SU-DHL-6 (cell line): ENCODE data around the gene CDC42BPA.

Experiments used
- H2AFZ ChIP-seq: fragments of 200-600 bp; sonication (generic); 2 replicates; pipeline ENCODE4 v1.6.1; 2014; ENCODE audit warnings: low read depth, mild to moderate bottlenecking, moderate library complexity, mixed read lengths, antibody characterized with exemption, low read length; ENCODE audit not compliant: severe bottlenecking
- H3F3A ChIP-seq: fragments of 200-600 bp; shearing (Covaris generic); 2 replicates; pipeline ENCODE4 v1.6.0; 2016; ENCODE audit warnings: antibody characterized with exemption, mild to moderate bottlenecking; ENCODE audit not compliant: insufficient read depth
- H3K27ac ChIP-seq: fragments of 200-600 bp; sonication (generic); 2 replicates; pipeline ENCODE4 v1.5.1; 2016; ENCODE audit warnings: low read depth, mild to moderate bottlenecking, low read length, moderate library complexity, mixed read lengths
- H3K27me3 ChIP-seq: fragments of 200-600 bp; sonication (generic), shearing (Covaris generic); 2 replicates; pipeline ENCODE4 v1.6.0; 2014; ENCODE audit warnings: mild to moderate bottlenecking, low read length
- H3K36me3 ChIP-seq: fragments of 200-600 bp; sonication (generic); 2 replicates; pipeline ENCODE4 v1.6.1; 2014; ENCODE audit warnings: mild to moderate bottlenecking, low read length, mixed read lengths
- H3K4me2 ChIP-seq: fragments of 300-600, 200-600 bp; shearing (Covaris generic), sonication (generic); 2 replicates; pipeline ENCODE4 v1.6.0; 2014; ENCODE audit warnings: low read length, low read depth, mild to moderate bottlenecking; ENCODE audit not compliant: poor library complexity, severe bottlenecking
- H3K4me3 ChIP-seq: fragments of 200-600 bp; sonication (generic); 2 replicates; pipeline ENCODE4 v1.5.1; 2014; ENCODE audit warnings: antibody characterized with exemption, low read length, mild to moderate bottlenecking, mixed read lengths; ENCODE audit not compliant: insufficient read depth, poor library complexity, severe bottlenecking
- H3K79me2 ChIP-seq: fragments of 200-600 bp; sonication (generic); 2 replicates; pipeline ENCODE4 v1.6.1; 2014; ENCODE audit warnings: mild to moderate bottlenecking, low read length, moderate library complexity; ENCODE audit not compliant: insufficient read depth
- H3K9ac ChIP-seq: fragments of 200-600 bp; sonication (generic); 2 replicates; pipeline ENCODE4 v1.7.0; 2014; ENCODE audit warnings: mild to moderate bottlenecking, low read length
- H3K9me2 ChIP-seq: fragments of 200-600 bp; sonication (generic); replicated peaks from 2 replicates; pipeline ENCODE4 v1.6.1; 2014; ENCODE audit warnings: low read length; ENCODE audit not compliant: insufficient read depth
- H3K9me3 ChIP-seq: fragments of 200-600 bp; sonication (generic); 2 replicates; pipeline ENCODE4 v1.6.1; 2014; ENCODE audit warnings: low read length, mixed read lengths; ENCODE audit not compliant: insufficient read depth
- H4K20me1 ChIP-seq: fragments of 200-600 bp; sonication (generic); 2 replicates; pipeline ENCODE4 v1.6.1; 2014; ENCODE audit warnings: low read depth, mild to moderate bottlenecking, antibody characterized with exemption, low read length, moderate library complexity, mixed read lengths
- EZH2phosphoT487 ChIP-seq: fragments of 200-600 bp; sonication (generic), shearing (Covaris generic); conservative IDR thresholded peaks from 2 replicates; pipeline ENCODE4 v1.6.1; 2018; ENCODE audit warnings: mild to moderate bottlenecking, antibody characterized with exemption, low read length, moderate library complexity, mixed read lengths
- TF ChIP-seq, protein P1 (sequence below): fragments of 200-600 bp; sonication (generic); IDR thresholded peaks from one replicate; pipeline ENCODE4 v1.5.1; 2017; ENCODE audit warnings: antibody characterized with exemption, mild to moderate bottlenecking, low read length, moderate library complexity; ENCODE audit not compliant: insufficient read depth, poor library complexity, severe bottlenecking

The CDC42BPA gene

DNA sequence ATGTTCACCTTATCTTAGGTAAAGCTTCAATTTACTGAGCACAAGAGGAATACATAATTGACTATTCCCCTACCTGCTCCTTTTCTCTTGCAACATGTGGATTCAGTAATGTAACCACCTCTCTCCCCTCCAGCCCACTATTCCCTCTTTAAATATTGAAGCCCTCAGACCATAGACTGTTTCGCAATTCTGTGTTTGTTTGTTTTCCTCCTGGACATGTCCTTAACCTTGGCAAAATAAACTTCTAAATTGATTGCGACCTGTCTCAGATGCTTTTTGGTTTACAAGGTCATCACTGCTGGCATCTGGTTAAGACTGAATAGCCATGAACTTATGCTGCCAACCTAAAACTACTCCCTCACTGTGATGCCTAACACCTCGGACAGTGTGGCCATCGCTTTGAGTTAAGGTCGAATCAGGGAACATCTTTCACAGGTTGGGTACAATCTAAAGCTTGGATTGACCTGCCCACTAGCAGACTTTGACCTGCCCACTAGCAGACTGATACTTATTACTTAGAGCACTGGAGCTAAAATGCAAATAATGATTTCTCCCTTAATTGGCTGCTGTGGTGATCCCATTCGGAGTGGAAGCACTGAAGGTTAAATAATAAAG, 10.2 kb upstream of the CDC42BPA start:
- Histone ChIP-seq H3K9me3 (no peaks in the 10 kb centered on the region), H3K27ac (no peak overlapping the region), H3K4me3 (no peak overlapping the region), H2AFZ (no peak overlapping the region), H3K4me2 (no peak overlapping the region), H3K36me3 (no peaks in the 10 kb centered on the region), H3K27me3 (no peaks in the 10 kb centered on the region), H3K79me2 (no peaks in the 10 kb centered on the region), H3F3A (no peaks in the 10 kb centered on the region), H4K20me1 (no peaks in the 10 kb centered on the region), H3K9ac (no peak overlapping the region), H3K9me2 (no peaks in the 10 kb centered on the region)
- TF ChIP-seq, protein P1, sequence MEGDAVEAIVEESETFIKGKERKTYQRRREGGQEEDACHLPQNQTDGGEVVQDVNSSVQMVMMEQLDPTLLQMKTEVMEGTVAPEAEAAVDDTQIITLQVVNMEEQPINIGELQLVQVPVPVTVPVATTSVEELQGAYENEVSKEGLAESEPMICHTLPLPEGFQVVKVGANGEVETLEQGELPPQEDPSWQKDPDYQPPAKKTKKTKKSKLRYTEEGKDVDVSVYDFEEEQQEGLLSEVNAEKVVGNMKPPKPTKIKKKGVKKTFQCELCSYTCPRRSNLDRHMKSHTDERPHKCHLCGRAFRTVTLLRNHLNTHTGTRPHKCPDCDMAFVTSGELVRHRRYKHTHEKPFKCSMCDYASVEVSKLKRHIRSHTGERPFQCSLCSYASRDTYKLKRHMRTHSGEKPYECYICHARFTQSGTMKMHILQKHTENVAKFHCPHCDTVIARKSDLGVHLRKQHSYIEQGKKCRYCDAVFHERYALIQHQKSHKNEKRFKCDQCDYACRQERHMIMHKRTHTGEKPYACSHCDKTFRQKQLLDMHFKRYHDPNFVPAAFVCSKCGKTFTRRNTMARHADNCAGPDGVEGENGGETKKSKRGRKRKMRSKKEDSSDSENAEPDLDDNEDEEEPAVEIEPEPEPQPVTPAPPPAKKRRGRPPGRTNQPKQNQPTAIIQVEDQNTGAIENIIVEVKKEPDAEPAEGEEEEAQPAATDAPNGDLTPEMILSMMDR: no peak
- no peak for TF ChIP-seq EZH2phosphoT487

DNA sequence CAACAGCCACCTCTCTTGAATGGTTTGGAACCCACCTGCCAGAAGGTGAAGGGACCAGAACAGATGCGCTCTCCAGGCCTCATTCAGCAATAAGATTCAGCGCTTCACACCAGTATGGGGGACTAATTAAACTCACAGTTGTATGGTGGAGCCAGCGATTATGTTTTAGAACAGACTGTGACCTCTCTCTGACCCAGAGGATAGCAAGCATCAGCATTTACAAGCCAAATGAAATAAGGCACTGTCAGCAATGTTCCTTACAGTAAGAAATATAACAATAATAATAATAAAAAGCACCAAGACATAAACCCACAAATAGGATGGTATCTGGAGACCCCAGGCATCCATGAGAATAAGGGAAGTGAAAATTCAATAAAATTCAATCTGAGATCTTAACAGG, 6.9 kb upstream of the CDC42BPA start:
- Histone ChIP-seq H3K9me2 (no peaks in the 10 kb centered on the region), H3K36me3 (no peaks in the 10 kb centered on the region), H3K4me2 (no peak overlapping the region), H3K9ac (no peak overlapping the region), H2AFZ (no peak overlapping the region), H3F3A (no peaks in the 10 kb centered on the region), H3K79me2 (no peaks in the 10 kb centered on the region), H4K20me1 (no peaks in the 10 kb centered on the region), H3K9me3 (no peaks in the 10 kb centered on the region), H3K4me3 (no peak overlapping the region), H3K27ac (no peak overlapping the region), H3K27me3 (no peaks in the 10 kb centered on the region)
- no peak for TF ChIP-seq EZH2phosphoT487
- TF ChIP-seq, protein P1: no peak

DNA sequence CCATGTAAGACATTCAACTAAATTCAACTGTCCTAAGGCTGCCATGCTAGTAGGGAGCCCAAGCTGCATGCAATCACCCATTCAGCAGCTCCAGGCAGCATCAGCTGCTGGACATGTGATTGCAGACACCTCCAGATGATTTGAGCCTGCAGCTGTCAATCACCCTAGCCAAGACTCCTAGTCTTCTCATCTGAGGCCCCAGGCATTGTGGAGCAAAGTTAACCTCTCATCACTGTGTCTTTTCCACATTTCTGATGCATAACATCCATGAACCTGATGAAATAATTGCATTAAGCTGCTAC, 5.6 kb upstream of the CDC42BPA start:
- Histone ChIP-seq H3K4me3 (no peak overlapping the region), H3K79me2 (no peaks in the 10 kb centered on the region), H3K9me2 (no peaks in the 10 kb centered on the region), H3K9me3 (no peaks in the 10 kb centered on the region), H3K27me3 (no peaks in the 10 kb centered on the region), H3K36me3 (no peaks in the 10 kb centered on the region), H2AFZ (no peak overlapping the region), H3F3A (no peaks in the 10 kb centered on the region), H3K27ac (no peak overlapping the region), H3K9ac (no peak overlapping the region), H3K4me2 (no peak overlapping the region), H4K20me1 (no peaks in the 10 kb centered on the region)
- no peak for TF ChIP-seq EZH2phosphoT487
- TF ChIP-seq, protein P1: no peak
